Fibroblast of the aortic adventitia (primary cell): Measurements from ENCODE around the gene TTC31. TPM values are rescaled to one million over a fixed set of nuclear protein-coding genes. Genes with fewer than 3 reads are reported as not detected.

Experiments used
- DNase-seq: peaks from one replicate; pipeline ENCODE4 v3.0.0-alpha.2; 2010; ENCODE audit warnings: low read depth
- H3K4me3 ChIP-seq: 2 replicates; pipeline ENCODE4 v1.5.1; 2011; ENCODE audit warnings: low read depth, mild to moderate bottlenecking, control low read depth, low read length, moderate library complexity
- CTCF ChIP-seq: IDR thresholded peaks from 2 replicates; pipeline ENCODE4 v1.5.1; 2011; ENCODE audit warnings: mild to moderate bottlenecking, low read length, control low read depth, inconsistent platforms; ENCODE audit not compliant: insufficient read depth
- total RNA-seq: library from RNA; depleted of rRNA; stranded (reverse); fragments of >200 nt; gene quantifications from 2 replicates; pipeline ENCODE4 v1.2.3, GENCODE V29; 2012; ENCODE audit warnings: low replicate concordance

TTC31 gene
- total RNA-seq, 1 donor, result 16.3 TPM

- DNase-seq, result peak; percentile 65
These were observed 54.3 kb downstream of the TTC31 start for GRCh38 chr2:74537140-74537539.

GRCh38 chr2:74538881-74539339 is 56.0 kb downstream of the TTC31 start:
- H3K4me3 ChIP-seq, result no peak overlapping the region
- no peak for DNase-seq
- TF ChIP-seq CTCF, result no peak

More at GRCh38 chr2:74537140-74537539, 54.3 kb downstream of the TTC31 start:
- H3K4me3 ChIP-seq, result no peak overlapping the region
- no peak for TF ChIP-seq CTCF

- DNase-seq, result peak; percentile 92
- H3K4me3 ChIP-seq, result no peak overlapping the region
- TF ChIP-seq CTCF, result no peak
These were observed 57.4 kb downstream of the TTC31 start for GRCh38 chr2:74540291-74540690.

GRCh38 chr2:74542978-74543377 is 60.1 kb downstream of the TTC31 start:
- no peak for TF ChIP-seq CTCF
- DNase-seq, result no peak
- no peak overlapping the region for H3K4me3 ChIP-seq

Other genes with a start within 250 kb of the TTC31 start
- gene SLC4A5, start 139.7 kb upstream of the TTC31 start, total RNA-seq, result 0.25 and 0.45 TPM in 2 replicates
- 147 and 293 TPM in 2 replicates for gene DCTN1, start 102.8 kb upstream of the TTC31 start, total RNA-seq
- 1.9 and 2.8 TPM in 2 replicates for gene C2orf81, start 61.5 kb upstream of the TTC31 start, total RNA-seq
- 16.9 and 34.3 TPM in 2 replicates for gene WDR54, start 61.4 kb upstream of the TTC31 start, total RNA-seq
- gene RTKN, start 41.1 kb upstream of the TTC31 start, total RNA-seq, result 12.0 and 15.7 TPM in 2 replicates
- 13.5 and 28.0 TPM in 2 replicates for gene INO80B, start 28.0 kb upstream of the TTC31 start, total RNA-seq
- gene WBP1, start 24.6 kb upstream of the TTC31 start, total RNA-seq, result 24.4 and 27.6 TPM in 2 replicates
- 15.2 and 25.3 TPM in 2 replicates for gene MOGS, start 17.7 kb upstream of the TTC31 start, total RNA-seq
- 19.3 and 30.2 TPM in 2 replicates for gene MRPL53, start 10.4 kb upstream of the TTC31 start, total RNA-seq
- 25.4 and 27.7 TPM in 2 replicates for gene CCDC142, start 83 bp upstream of the TTC31 start, total RNA-seq
- 2.0 and 3.0 TPM in 2 replicates for gene LBX2, start 16.5 kb downstream of the TTC31 start, total RNA-seq
- gene PCGF1, start 24.6 kb downstream of the TTC31 start, total RNA-seq, result 27.5 and 28.9 TPM in 2 replicates
- gene TLX2, start 31.4 kb downstream of the TTC31 start, total RNA-seq, result not detected in 2 replicates
- 0.27 TPM in 1 of 2 replicates, not detected in the other for gene DQX1, start 43.1 kb downstream of the TTC31 start, total RNA-seq
- 18.1 and 88.0 TPM in 2 replicates for gene AUP1, start 46.6 kb downstream of the TTC31 start, total RNA-seq
- gene HTRA2, start 46.9 kb downstream of the TTC31 start, total RNA-seq, result 27.1 and 32.9 TPM in 2 replicates
- 11.9 and 18.5 TPM in 2 replicates for gene LOXL3, start 70.9 kb downstream of the TTC31 start, total RNA-seq
- 11.4 and 36.9 TPM in 2 replicates for gene DOK1, start 71.6 kb downstream of the TTC31 start, total RNA-seq
- not detected in 2 replicates for gene M1AP, start 165.2 kb downstream of the TTC31 start, total RNA-seq
- 2.8 and 3.6 TPM in 2 replicates for gene SEMA4F, start 171.2 kb downstream of the TTC31 start, total RNA-seq